K562 (cell line): Measurements from ENCODE around the gene POLK. TPM values are rescaled to one million over a fixed set of nuclear protein-coding genes. Genes with fewer than 3 reads are reported as not detected.
A peak's percentile ranks its signal among the peaks of the same experiment; 100 is the strongest.

ENCODE experiments used
- ATAC-seq: fragments of 200-7000 bp; cut with Tn5 transposase; 3 replicates; pipeline ENCODE4 v1.9.1; 2020; ENCODE audit warnings: moderate library complexity
- BruUV-seq: library from RNA; stranded (reverse); fragments of 400-500 nt; replicated peaks from 2 replicates; lab custom pipeline; 2021; lab: Mats Ljungman, UMichigan
- CTCF ChIA-PET: fragments of 300-600 bp; formaldehyde crosslinking; extraction: SDS; loops from one replicate; lab custom pipeline; 2021; ENCODE audit warnings: low intra/inter-chr PET ratio; lab: Yijun Ruan, JAX
- POLR2A ChIA-PET: fragments of 300-600, 350-650 bp; sonication (Branson Sonifier 250); formaldehyde crosslinking; extraction: SDS; loops from one replicate; lab custom pipeline; 2021; ENCODE audit warnings: antibody characterized with exemption, inconsistent platforms; lab: Yijun Ruan, JAX
- DNase-seq, 4 experiments: peaks; one replicate each; pipeline versions ENCODE4 v3.0.0 to v3.0.0-alpha.2; 2011 to 2018; ENCODE audit warnings: low spot score in 3 of 4, mixed read lengths in 3 of 4; ENCODE audit errors: extremely low read depth in 1 of 4
- FAIRE-seq: peaks from 2 replicates; lab custom pipeline; 2011; peaks lifted over from hg19 to GRCh38; lab: Jason Lieb, UNC
- H2AFZ ChIP-seq: 2 replicates; pipeline ENCODE4 v1.6.0; 2011; ENCODE audit warnings: low read depth, low read length, control low read depth, inconsistent platforms
- H3K27ac ChIP-seq: fragments of 200-600 bp; 3 replicates; pipeline ENCODE4 v1.8.0; 2011; ENCODE audit warnings: low read depth, mild to moderate bottlenecking, control low read depth, inconsistent platforms, low read length, moderate library complexity, mixed read lengths; ENCODE audit errors: extremely low read depth
- H3K27me3 ChIP-seq, 2 experiments: fragments of 300-600 bp in 1 of 2; 2 replicates in 1 of 2; 3 replicates in 1 of 2; pipeline versions ENCODE4 v1.6.0 to v1.8.0; 2011; ENCODE audit warnings: inconsistent platforms in 2 of 2, low read length in 2 of 2, mild to moderate bottlenecking in 1 of 2, mixed read lengths in 1 of 2, moderate library complexity in 1 of 2; ENCODE audit not compliant: control insufficient read depth in 2 of 2, insufficient read depth in 2 of 2
- H3K36me3 ChIP-seq: fragments of 300-600 bp; 3 replicates; pipeline ENCODE4 v1.8.0; 2011; ENCODE audit warnings: mild to moderate bottlenecking, low read length, inconsistent platforms; ENCODE audit not compliant: control insufficient read depth, insufficient read depth
- H3K4me1 ChIP-seq, 2 experiments: fragments of 200-600 bp in 1 of 2; replicated peaks in 1 of 2; 2 replicates in 1 of 2; 3 replicates in 1 of 2; pipeline versions ENCODE4 v1.5.1 to v1.8.0; 2011; ENCODE audit warnings: inconsistent platforms in 2 of 2, low read length in 2 of 2, mild to moderate bottlenecking in 1 of 2, mixed read lengths in 1 of 2, moderate library complexity in 1 of 2; ENCODE audit not compliant: control insufficient read depth in 2 of 2, insufficient read depth in 2 of 2
- H3K4me2 ChIP-seq: 2 replicates; pipeline ENCODE4 v1.6.1; 2011; ENCODE audit warnings: low read length, control low read depth, inconsistent platforms, mixed read lengths; ENCODE audit not compliant: insufficient read depth
- H3K4me3 ChIP-seq: fragments of 200-600 bp; sonication (generic), shearing (Covaris generic); 2 replicates; pipeline ENCODE4 v1.5.1; 2016; ENCODE audit warnings: control low read depth, inconsistent platforms
- H3K79me2 ChIP-seq: fragments of 200-600 bp; 3 replicates; pipeline ENCODE4 v1.8.0; 2011; ENCODE audit warnings: low read length, inconsistent platforms; ENCODE audit not compliant: control insufficient read depth, insufficient read depth
- H3K9ac ChIP-seq, 2 experiments: 2 replicates each; pipeline versions ENCODE4 v1.6.0 to v1.6.1; 2011; ENCODE audit warnings: low read depth in 2 of 2, low read length in 2 of 2, control low read depth in 1 of 2, inconsistent platforms in 1 of 2, mild to moderate bottlenecking in 1 of 2, mixed read lengths in 1 of 2; ENCODE audit not compliant: insufficient read depth in 1 of 2
- H3K9me1 ChIP-seq: one replicate; pipeline ENCODE4 v1.6.0; 2011; ENCODE audit warnings: inconsistent platforms, mild to moderate bottlenecking, low read length, moderate library complexity; ENCODE audit not compliant: control insufficient read depth, insufficient read depth
- H3K9me3 ChIP-seq: replicated peaks from 2 replicates; pipeline ENCODE4 v1.5.1; 2011; ENCODE audit warnings: low read depth, low read length, inconsistent platforms; ENCODE audit not compliant: control insufficient read depth, insufficient read depth
- H4K20me1 ChIP-seq: replicated peaks from 2 replicates; pipeline ENCODE4 v1.6.1; 2011; ENCODE audit warnings: low read length, inconsistent platforms, mixed read lengths; ENCODE audit not compliant: control insufficient read depth, insufficient read depth
- BHLHE40 ChIP-seq: IDR thresholded peaks from 2 replicates; pipeline ENCODE4 v1.6.1; 2011; ENCODE audit warnings: low read length, improper control_type of control experiment
- CEBPG ChIP-seq, 3 experiments: fragments of 200-800 bp in 1 of 3; sonication (Bioruptor generic) in 1 of 3; sonication (generic) in 1 of 3; formaldehyde crosslinking in 1 of 3; IDR thresholded peaks in 2 of 3; conservative IDR thresholded peaks in 1 of 3; 2 replicates each; pipeline versions ENCODE4 v1.6.1 to v1.8.0; 2016 to 2022; ENCODE audit warnings: missing compliant biosample characterization in 2 of 3, missing genetic modification characterization in 2 of 3, mild to moderate bottlenecking in 1 of 3, missing genetic modification reagents in 1 of 3
- CHD1 ChIP-seq: fragments of 200-600 bp; sonication (generic); IDR thresholded peaks from one replicate; pipeline ENCODE4 v1.6.1; 2012; ENCODE audit warnings: mild to moderate bottlenecking, moderate library complexity, low read length, inconsistent platforms
- ELF1 ChIP-seq: fragments of 200-800 bp; sonication (Bioruptor generic); IDR thresholded peaks from 2 replicates; pipeline ENCODE4 v1.6.1; 2016; ENCODE audit warnings: missing genetic modification characterization, missing compliant biosample characterization
- HMBOX1 ChIP-seq: sonication (generic); IDR thresholded peaks from 2 replicates; pipeline ENCODE4 v1.6.1; 2016
- MCM5 ChIP-seq: fragments of 450-650 bp; IDR thresholded peaks from 2 replicates; pipeline ENCODE4 v1.6.1; 2016; ENCODE audit warnings: low read depth
- MITF ChIP-seq: IDR thresholded peaks from 2 replicates; pipeline ENCODE4 v1.6.1; 2014; ENCODE audit warnings: antibody characterized with exemption
- YY1 ChIP-seq, 3 experiments: IDR thresholded peaks; 2 replicates each; pipeline ENCODE4 v1.6.1; 2011; ENCODE audit warnings: low read length in 2 of 3, mild to moderate bottlenecking in 2 of 3, moderate library complexity in 2 of 3, borderline replicate concordance in 1 of 3, control low read depth in 1 of 3, low read depth in 1 of 3; ENCODE audit not compliant: insufficient read depth in 3 of 3, insufficient replicate concordance in 2 of 3, control insufficient read depth in 1 of 3, insufficient read length in 1 of 3; ENCODE audit errors: extremely low read depth in 1 of 3
- ZNF274 ChIP-seq: IDR thresholded peaks from 2 replicates; pipeline ENCODE4 v1.6.1; 2011; ENCODE audit warnings: low read depth, mild to moderate bottlenecking, low read length, moderate library complexity, borderline replicate concordance
- WGBS: fragments of 100-300 bp; shearing (Covaris generic); methylation state at CpG from one replicate; pipeline ENCODE4 v1.1.6; 2016; ENCODE audit warnings: low coverage, mixed read lengths; ENCODE audit not compliant: insufficient coverage; ENCODE audit errors: missing lambda C conversion rate; 5-methylcytosine and 5-hydroxymethylcytosine counted together
- in situ Hi-C: fragments of 300-500 bp; cut with MboI; formaldehyde crosslinking; loops from 4 replicates; pipeline ENCODE4 v1.15.0; 2018; ENCODE audit warnings: inconsistent platforms, mixed read lengths
- intact Hi-C: fragments of 100-400 bp; cut with micrococcal nuclease; formaldehyde crosslinking; loops from 2 replicates; pipeline ENCODE4 v1.14.2; 2022
- polyA plus RNA-seq, 8 experiments: library from polyadenylated mRNA; depleted of rRNA in 4 of 8; stranded (reverse) in 5 of 8; unstranded in 3 of 8; fragments of >200 nt; fragmentation: Nextera tagmentation in 2 of 8; fragmentation: Illumina TruSeq in 1 of 8; extraction: Ambion mirVana in 2 of 8; extraction: Trizol in 1 of 8; gene quantifications; 2 replicates each; pipeline versions ENCODE4 v1.2.1 to v1.2.3, GENCODE V29; 2011 to 2014; ENCODE audit warnings: inconsistent platforms in 1 of 8, missing spikeins in 1 of 8
- total RNA-seq, 7 experiments: library from RNA; depleted of rRNA in 6 of 7; stranded (reverse); fragments of >200 nt in 6 of 7; fragmentation: Illumina TruSeq in 2 of 7; extraction: Trizol in 2 of 7; gene quantifications; 2 replicates each; pipeline versions ENCODE4 v1.2.1 to v1.2.3, GENCODE V29; 2011 to 2021; ENCODE audit warnings: low replicate concordance in 1 of 7
- TF ChIP-seq, protein P1 (sequence below): fragments of 250-450 bp; sonication (Bioruptor Pico); IDR thresholded peaks from 2 replicates; pipeline ENCODE4 v1.8.0; 2022; ENCODE audit warnings: moderate library complexity, mild to moderate bottlenecking, inconsistent platforms
- TF ChIP-seq, protein P2 (sequence below): fragments of 200-800 bp; sonication (Bioruptor generic); IDR thresholded peaks from 2 replicates; pipeline ENCODE4 v1.6.1; 2017; ENCODE audit warnings: missing genetic modification characterization, missing compliant biosample characterization

Gene POLK
- total and polyA plus RNA-seq, 9 of the 15 experiments (the other 6 are each of a cell fraction or from before 2014, with no cell fraction given): 6.1 to 31.6 (median 16.5) TPM

GRCh38 chr5:75509956-75510355 lies 1.7 kb upstream of the POLK start:
- in situ Hi-C loops (no loop called here), intact Hi-C loops (loop anchor here (5.0 kb wide), 3 partner anchors 57 to 157 kb away; no protein-coding TSS in a partner anchor)
- Histone ChIP-seq H4K20me1 (0 out of 2 replicates have a peak, but pooled peaks cover 5% of the 10 kb centered on the region), H3K9ac (peak overlapping the region in 1 of 2 experiments; percentile 80; a peak in 2 of 4 replicates), H3K4me2 (peak overlapping the region; percentile 88), H3K36me3 (peaks cover 3% of the 10 kb centered on the region; the same call in 2 of the 3 replicates), H3K27me3 (no peaks in the 10 kb centered on the region), H2AFZ (no peak overlapping the region), H3K9me1 (no peaks in the 10 kb centered on the region), H3K27ac (peak overlapping the region; percentile 80), H3K79me2 (peaks cover 88% of the 10 kb centered on the region), H3K4me1 (peaks cover 2 to 8% of the 10 kb centered on the region in 2 experiments; a peak in 2 of 5 replicates), H3K4me3 (peak overlapping the region; percentile 89), H3K9me3 (no peaks in the 10 kb centered on the region)
- peak; percentile 19; the same call in 1 of the 3 replicates for ATAC-seq
- peak in 2 of 4 experiments; percentile 33 to 57 for DNase-seq
- 0% methylated on average over 1 of the region's 1 CpG for WGBS
- ChIA-PET CTCF (no interaction called here), POLR2A (interaction anchor here (1.3 kb wide), 1 partner anchor 11 kb away, joined by 5 read pairs; no protein-coding TSS in a partner anchor)
- TF ChIP-seq BHLHE40 (peak; percentile 27; the same call in 1 of the 2 replicates), ZNF274 (no peak), MITF (0 out of 2 replicates have a peak, but pooled peaks have one; percentile 42), CHD1 (peak; percentile 17), ELF1 (no peak), MCM5 (no peak), CEBPG (CRISPR knock-in tag; IDR thresholded peaks at IDR 0.05) (no peak), CEBPG (tag; conservative IDR thresholded peaks at IDR 0.05 in 1 of 2, IDR thresholded peaks at IDR 0.05 in 1 of 2) (peak in 1 of 2 experiments; percentile 44; a peak in 1 of 4 replicates), HMBOX1 (peak; percentile 74), YY1 (IDR thresholded peaks at IDR 0.05; ENCODE audit: borderline replicate concordance in 1 of 3, control insufficient read depth in 1 of 3, extremely low read depth in 1 of 3, insufficient read depth in 3 of 3, insufficient read length in 1 of 3, insufficient replicate concordance in 2 of 3, low read depth in 1 of 3, low read length in 2 of 3) (peak in 1 of 3 experiments; percentile 42)
- TF ChIP-seq, protein P1, sequence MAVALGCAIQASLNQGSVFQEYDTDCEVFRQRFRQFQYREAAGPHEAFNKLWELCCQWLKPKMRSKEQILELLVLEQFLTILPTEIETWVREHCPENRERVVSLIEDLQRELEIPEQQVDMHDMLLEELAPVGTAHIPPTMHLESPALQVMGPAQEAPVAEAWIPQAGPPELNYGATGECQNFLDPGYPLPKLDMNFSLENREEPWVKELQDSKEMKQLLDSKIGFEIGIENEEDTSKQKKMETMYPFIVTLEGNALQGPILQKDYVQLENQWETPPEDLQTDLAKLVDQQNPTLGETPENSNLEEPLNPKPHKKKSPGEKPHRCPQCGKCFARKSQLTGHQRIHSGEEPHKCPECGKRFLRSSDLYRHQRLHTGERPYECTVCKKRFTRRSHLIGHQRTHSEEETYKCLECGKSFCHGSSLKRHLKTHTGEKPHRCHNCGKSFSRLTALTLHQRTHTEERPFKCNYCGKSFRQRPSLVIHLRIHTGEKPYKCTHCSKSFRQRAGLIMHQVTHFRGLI (CRISPR knock-in tag): no peak
- TF ChIP-seq, protein P2, sequence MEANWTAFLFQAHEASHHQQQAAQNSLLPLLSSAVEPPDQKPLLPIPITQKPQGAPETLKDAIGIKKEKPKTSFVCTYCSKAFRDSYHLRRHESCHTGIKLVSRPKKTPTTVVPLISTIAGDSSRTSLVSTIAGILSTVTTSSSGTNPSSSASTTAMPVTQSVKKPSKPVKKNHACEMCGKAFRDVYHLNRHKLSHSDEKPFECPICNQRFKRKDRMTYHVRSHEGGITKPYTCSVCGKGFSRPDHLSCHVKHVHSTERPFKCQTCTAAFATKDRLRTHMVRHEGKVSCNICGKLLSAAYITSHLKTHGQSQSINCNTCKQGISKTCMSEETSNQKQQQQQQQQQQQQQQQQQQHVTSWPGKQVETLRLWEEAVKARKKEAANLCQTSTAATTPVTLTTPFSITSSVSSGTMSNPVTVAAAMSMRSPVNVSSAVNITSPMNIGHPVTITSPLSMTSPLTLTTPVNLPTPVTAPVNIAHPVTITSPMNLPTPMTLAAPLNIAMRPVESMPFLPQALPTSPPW (CRISPR knock-in tag): peak; percentile 20; the same call in 1 of the 2 replicates
- peak; percentile 35 for FAIRE-seq
- no TSS peak for BruUV-seq
